ENCODE data around the gene SHISA8. TPM values are rescaled to one million over a fixed set of nuclear protein-coding genes. Genes with fewer than 3 reads are reported as not detected.
"Not testable (repeated sequence)": the region's sequence is repeated elsewhere in the genome, so short reads cannot be mapped to it uniquely, and the experiment has no call there.

Gene SHISA8
- total RNA-seq, 1 donor from 2014 or later = not detected

GRCh38 chr22:41876275-41876674 lies 38.6 kb downstream of the SHISA8 start:
- no peak for TF ChIP-seq CTCF (IDR thresholded peaks at IDR 0.05)
- H3K27ac Mint-ChIP-seq (ENCODE audit: unreplicated experiment) = no peak overlapping the region
- H3K4me3 Mint-ChIP-seq (ENCODE audit: unreplicated experiment) = no peak overlapping the region
- H3K9me3 Mint-ChIP-seq (ENCODE audit: low read depth) = no peaks in the 10 kb centered on the region
- peaks cover 28% of the 10 kb centered on the region for H3K36me3 Mint-ChIP-seq (ENCODE audit: low read depth)
- H3K4me1 Mint-ChIP-seq (ENCODE audit: low read depth) = no peaks in the 10 kb centered on the region
- no peak for DNase-seq (ENCODE audit: low spot score)
- H3K27me3 Mint-ChIP-seq (ENCODE audit: low read depth) = no peaks in the 10 kb centered on the region

DNA sequence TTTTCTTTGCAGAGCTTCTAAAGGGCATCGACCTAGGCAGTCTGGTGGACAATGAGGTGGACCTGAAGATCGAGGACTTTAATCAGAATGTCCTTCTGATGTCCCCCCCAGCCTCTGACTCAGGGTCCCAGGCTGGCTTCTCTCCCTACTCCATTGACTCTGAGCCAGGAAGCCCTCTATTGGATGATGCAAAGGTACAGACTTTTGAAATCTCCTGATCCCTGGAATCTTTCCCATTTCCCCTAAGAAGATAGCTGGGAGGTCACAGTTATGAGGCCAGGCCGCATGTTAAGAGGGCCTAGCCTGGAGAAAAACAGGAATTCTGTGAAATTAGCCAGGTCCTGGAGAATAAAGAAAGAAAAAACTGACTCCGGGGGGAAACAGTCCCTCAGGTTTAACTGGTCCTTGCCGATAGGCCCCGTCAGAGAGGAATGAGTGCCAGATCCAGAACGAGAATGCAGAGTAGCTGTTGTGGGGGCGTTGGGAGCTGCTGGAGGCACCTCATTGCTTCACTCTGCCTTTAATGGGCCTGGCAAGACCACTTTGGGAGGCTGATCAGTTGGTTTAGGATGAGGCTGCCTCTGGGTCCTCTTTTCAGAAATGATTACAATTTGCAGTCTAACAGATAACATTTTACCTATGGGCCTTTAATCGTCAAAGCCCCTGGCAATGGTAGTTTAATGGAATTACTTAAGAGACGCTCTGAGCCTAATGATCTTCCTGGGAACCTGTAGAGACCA lies 39.2 kb downstream of the SHISA8 start:
- DNase-seq (ENCODE audit: low spot score) = no peak
- no peak overlapping the region for H3K4me3 Mint-ChIP-seq (ENCODE audit: unreplicated experiment)
- H3K9me3 Mint-ChIP-seq (ENCODE audit: low read depth) = no peaks in the 10 kb centered on the region
- no peaks in the 10 kb centered on the region for H3K4me1 Mint-ChIP-seq (ENCODE audit: low read depth)
- H3K36me3 Mint-ChIP-seq (ENCODE audit: low read depth) = peaks cover 27% of the 10 kb centered on the region
- TF ChIP-seq CTCF (IDR thresholded peaks at IDR 0.05) = no peak
- no peaks in the 10 kb centered on the region for H3K27me3 Mint-ChIP-seq (ENCODE audit: low read depth)
- H3K27ac Mint-ChIP-seq (ENCODE audit: unreplicated experiment) = no peak overlapping the region

GRCh38 chr22:41874090-41874489 lies 40.8 kb downstream of the SHISA8 start:
- no peaks in the 10 kb centered on the region for H3K4me1 Mint-ChIP-seq (ENCODE audit: low read depth)
- no peaks in the 10 kb centered on the region for H3K27me3 Mint-ChIP-seq (ENCODE audit: low read depth)
- no peak overlapping the region for H3K4me3 Mint-ChIP-seq (ENCODE audit: unreplicated experiment)
- TF ChIP-seq CTCF (IDR thresholded peaks at IDR 0.05) = no peak
- no peaks in the 10 kb centered on the region for H3K9me3 Mint-ChIP-seq (ENCODE audit: low read depth)
- H3K27ac Mint-ChIP-seq (ENCODE audit: unreplicated experiment) = no peak overlapping the region
- H3K36me3 Mint-ChIP-seq (ENCODE audit: low read depth) = peaks cover 26% of the 10 kb centered on the region
- DNase-seq (ENCODE audit: low spot score) = no peak

DNA sequence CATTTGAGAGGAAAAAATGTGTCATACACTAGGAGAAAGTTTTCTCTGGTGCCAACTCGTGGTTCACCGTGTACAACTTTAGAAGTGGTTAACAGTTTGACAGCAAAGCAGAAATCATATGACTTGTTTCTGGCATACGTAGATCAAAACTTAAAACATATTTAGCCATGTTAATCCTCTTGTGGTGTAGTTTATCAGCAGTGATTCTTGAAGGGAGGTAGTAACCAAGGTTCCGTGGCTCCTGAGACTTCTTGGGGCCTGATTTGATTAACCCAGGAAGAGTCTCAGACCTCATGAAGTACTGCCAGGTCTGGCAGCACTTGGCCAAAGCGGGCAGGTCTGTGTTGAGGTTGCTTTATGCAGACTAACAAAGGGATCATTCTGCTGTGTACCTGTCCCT lies 41.5 kb downstream of the SHISA8 start:
- Mint-ChIP-seq H3K4me1 (ENCODE audit: low read depth) (no peaks in the 10 kb centered on the region), H3K9me3 (ENCODE audit: low read depth) (no peaks in the 10 kb centered on the region), H3K27me3 (ENCODE audit: low read depth) (no peaks in the 10 kb centered on the region), H3K4me3 (ENCODE audit: unreplicated experiment) (no peak overlapping the region), H3K27ac (ENCODE audit: unreplicated experiment) (no peak overlapping the region), H3K36me3 (ENCODE audit: low read depth) (peaks cover 23% of the 10 kb centered on the region)
- no peak for TF ChIP-seq CTCF (IDR thresholded peaks at IDR 0.05)
- no peak for DNase-seq (ENCODE audit: low spot score)

GRCh38 chr22:41870786-41871185 lies 44.1 kb downstream of the SHISA8 start:
- DNase-seq (ENCODE audit: low spot score) = no peak
- no peak for TF ChIP-seq CTCF (IDR thresholded peaks at IDR 0.05)
- peaks cover 13% of the 10 kb centered on the region for H3K36me3 Mint-ChIP-seq (ENCODE audit: low read depth)
- H3K9me3 Mint-ChIP-seq (ENCODE audit: low read depth) = no peaks in the 10 kb centered on the region
- no peaks in the 10 kb centered on the region for H3K27me3 Mint-ChIP-seq (ENCODE audit: low read depth)
- no peak overlapping the region for H3K4me3 Mint-ChIP-seq (ENCODE audit: unreplicated experiment)
- H3K4me1 Mint-ChIP-seq (ENCODE audit: low read depth) = no peaks in the 10 kb centered on the region
- no peak overlapping the region for H3K27ac Mint-ChIP-seq (ENCODE audit: unreplicated experiment)

GRCh38 chr22:41870081-41870480 lies 44.8 kb downstream of the SHISA8 start:
- not testable (repeated sequence) for H3K4me1 Mint-ChIP-seq (ENCODE audit: low read depth)
- peaks cover 11% of the 10 kb centered on the region for H3K36me3 Mint-ChIP-seq (ENCODE audit: low read depth)

More at GRCh38 chr22:41870081-41870480, 44.8 kb downstream of the SHISA8 start:
- not testable (repeated sequence) for H3K27me3 Mint-ChIP-seq (ENCODE audit: low read depth); H3K9me3 Mint-ChIP-seq (ENCODE audit: low read depth); H3K27ac Mint-ChIP-seq (ENCODE audit: unreplicated experiment); DNase-seq (ENCODE audit: low spot score); H3K4me3 Mint-ChIP-seq (ENCODE audit: unreplicated experiment)
